ENCODE measurements around the gene PFKFB3. TPM values are rescaled to one million over a fixed set of nuclear protein-coding genes. Genes with fewer than 3 reads are reported as not detected.
"Not testable (repeated sequence)": the region's sequence is repeated elsewhere in the genome, so short reads cannot be mapped to it uniquely, and the experiment has no call there.

PFKFB3 gene
- total RNA-seq, 1 donor from 2014 or later: 28.8 TPM

DNA sequence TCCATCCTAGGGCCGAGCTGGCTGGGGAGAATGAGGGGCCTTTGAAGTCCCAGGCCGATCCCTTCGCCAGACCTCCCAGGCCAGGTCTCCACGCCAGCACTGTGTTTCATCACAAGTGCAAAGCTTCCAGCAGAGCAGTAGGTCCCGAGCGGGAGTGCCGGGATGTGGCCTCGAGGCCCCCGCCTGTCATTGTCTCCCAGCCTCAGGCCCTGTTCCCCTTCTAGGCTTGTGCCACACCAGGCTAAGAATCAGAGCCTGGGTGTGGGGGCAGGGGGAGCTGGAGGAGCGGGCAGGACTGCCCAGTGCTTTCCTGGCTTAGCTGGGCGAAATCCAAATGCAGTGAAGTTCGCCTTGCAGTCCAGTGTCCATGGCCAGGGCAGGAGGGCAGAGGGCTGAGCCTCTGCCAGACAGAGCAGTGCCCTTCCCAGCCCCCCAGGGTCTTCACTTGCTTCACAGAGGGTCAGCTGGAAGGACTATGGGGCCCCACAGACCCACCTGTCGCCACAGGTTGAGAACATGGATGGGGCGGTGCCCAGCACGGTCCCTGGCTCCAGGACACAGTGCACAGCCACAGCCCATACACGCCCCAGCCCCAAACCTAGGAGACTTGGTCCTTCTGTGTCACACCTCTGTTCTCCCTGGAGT, 20.2 kb upstream of the PFKFB3 start:
- H3F3A ChIP-seq (ENCODE audit: low read depth): no peaks in the 10 kb centered on the region
- Mint-ChIP-seq H3K4me3 (no peak overlapping the region), H3K4me1 (peaks cover 18% of the 10 kb centered on the region), H3K36me3 (no peaks in the 10 kb centered on the region), H3K27ac (no peak overlapping the region), H3K9me3 (no peaks in the 10 kb centered on the region), H3K27me3 (ENCODE audit: insufficient read depth, low read depth) (peaks cover 3% of the 10 kb centered on the region)
- no peak overlapping the region for H2AFZ ChIP-seq (replicated peaks)
- no peaks in the 10 kb centered on the region for H3K79me2 ChIP-seq (ENCODE audit: low read depth)
- H3K4me1 ChIP-seq: no peaks in the 10 kb centered on the region
- no peak for TF ChIP-seq EZH2phosphoT487 (IDR thresholded peaks at IDR 0.05)
- TF ChIP-seq EZH2 (IDR thresholded peaks at IDR 0.05): no peak
- TF ChIP-seq, protein P1, sequence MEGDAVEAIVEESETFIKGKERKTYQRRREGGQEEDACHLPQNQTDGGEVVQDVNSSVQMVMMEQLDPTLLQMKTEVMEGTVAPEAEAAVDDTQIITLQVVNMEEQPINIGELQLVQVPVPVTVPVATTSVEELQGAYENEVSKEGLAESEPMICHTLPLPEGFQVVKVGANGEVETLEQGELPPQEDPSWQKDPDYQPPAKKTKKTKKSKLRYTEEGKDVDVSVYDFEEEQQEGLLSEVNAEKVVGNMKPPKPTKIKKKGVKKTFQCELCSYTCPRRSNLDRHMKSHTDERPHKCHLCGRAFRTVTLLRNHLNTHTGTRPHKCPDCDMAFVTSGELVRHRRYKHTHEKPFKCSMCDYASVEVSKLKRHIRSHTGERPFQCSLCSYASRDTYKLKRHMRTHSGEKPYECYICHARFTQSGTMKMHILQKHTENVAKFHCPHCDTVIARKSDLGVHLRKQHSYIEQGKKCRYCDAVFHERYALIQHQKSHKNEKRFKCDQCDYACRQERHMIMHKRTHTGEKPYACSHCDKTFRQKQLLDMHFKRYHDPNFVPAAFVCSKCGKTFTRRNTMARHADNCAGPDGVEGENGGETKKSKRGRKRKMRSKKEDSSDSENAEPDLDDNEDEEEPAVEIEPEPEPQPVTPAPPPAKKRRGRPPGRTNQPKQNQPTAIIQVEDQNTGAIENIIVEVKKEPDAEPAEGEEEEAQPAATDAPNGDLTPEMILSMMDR (IDR thresholded peaks at IDR 0.05): no peak
- H4K20me1 ChIP-seq (ENCODE audit: low read depth): peaks cover 45% of the 10 kb centered on the region
- H3K27me3 ChIP-seq: no peaks in the 10 kb centered on the region
- no peak overlapping the region for H3K9ac ChIP-seq
- H3K27ac ChIP-seq: no peak overlapping the region
- H3K36me3 ChIP-seq: no peaks in the 10 kb centered on the region
- H3K4me2 ChIP-seq: no peak overlapping the region
- H3K4me3 ChIP-seq: no peak overlapping the region
- no peak for DNase-seq (ENCODE audit: low spot score)
- H3K9me3 ChIP-seq (ENCODE audit: low read depth): no peaks in the 10 kb centered on the region

DNA sequence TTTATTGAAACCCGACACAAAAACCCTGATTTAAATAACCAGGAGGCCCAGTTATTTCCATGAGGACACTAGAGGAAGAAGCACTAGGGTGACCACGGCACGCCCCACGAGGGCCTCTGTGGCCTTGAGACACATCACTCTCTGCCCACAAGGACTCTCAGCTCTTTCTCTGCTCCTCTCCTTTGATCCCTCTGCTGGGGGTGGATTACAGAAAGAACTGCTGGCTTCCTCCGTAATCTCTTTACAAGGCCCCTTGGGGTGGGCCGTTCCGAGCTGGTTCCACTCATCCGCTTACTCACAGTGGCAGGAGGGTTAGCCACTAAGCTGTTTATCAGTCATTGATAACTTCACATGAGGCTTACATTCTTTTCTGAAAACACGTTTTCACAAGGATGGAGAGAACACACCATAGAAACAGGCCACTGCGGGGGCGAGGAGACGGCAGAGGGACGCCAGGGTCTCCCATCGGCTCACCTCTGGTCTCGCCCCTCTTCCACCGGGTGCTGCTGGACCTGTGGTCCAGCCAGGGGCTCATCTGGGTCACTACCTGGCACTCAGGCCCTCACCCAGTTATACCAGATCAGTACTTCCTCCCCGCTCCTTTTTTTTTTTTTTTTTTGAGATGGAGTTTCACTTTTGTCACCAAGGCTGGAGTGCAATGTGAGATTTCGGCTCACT, 17.6 kb upstream of the PFKFB3 start:
- peak; percentile 81 for DNase-seq (ENCODE audit: low spot score)
- no peak overlapping the region for H3K27ac ChIP-seq
- H3K36me3 Mint-ChIP-seq: peaks cover under 1% of the 10 kb centered on the region
- H3K4me3 ChIP-seq: no peak overlapping the region
- no peaks in the 10 kb centered on the region for H3K9me3 ChIP-seq (ENCODE audit: low read depth)
- no peaks in the 10 kb centered on the region for H3K4me1 ChIP-seq
- H3K4me1 Mint-ChIP-seq: peaks cover 13% of the 10 kb centered on the region
- H3K9ac ChIP-seq: no peak overlapping the region
- peak overlapping the region; percentile 14 for H3K4me2 ChIP-seq
- H2AFZ ChIP-seq (replicated peaks): no peak overlapping the region
- H3K27ac Mint-ChIP-seq: peak overlapping the region; percentile 65
- peak overlapping the region; percentile 14 for H3K4me3 Mint-ChIP-seq
- H3K9me3 Mint-ChIP-seq: no peaks in the 10 kb centered on the region
- no peaks in the 10 kb centered on the region for H3F3A ChIP-seq (ENCODE audit: low read depth)
- peaks cover 36% of the 10 kb centered on the region for H4K20me1 ChIP-seq (ENCODE audit: low read depth)
- no peaks in the 10 kb centered on the region for H3K79me2 ChIP-seq (ENCODE audit: low read depth)
- H3K27me3 Mint-ChIP-seq (ENCODE audit: insufficient read depth, low read depth): peaks cover 3% of the 10 kb centered on the region
- H3K27me3 ChIP-seq: no peaks in the 10 kb centered on the region
- no peaks in the 10 kb centered on the region for H3K36me3 ChIP-seq
- TF ChIP-seq, protein P1 (IDR thresholded peaks at IDR 0.05): no peak
- no peak for TF ChIP-seq EZH2 (IDR thresholded peaks at IDR 0.05)
- no peak for TF ChIP-seq EZH2phosphoT487 (IDR thresholded peaks at IDR 0.05)

DNA sequence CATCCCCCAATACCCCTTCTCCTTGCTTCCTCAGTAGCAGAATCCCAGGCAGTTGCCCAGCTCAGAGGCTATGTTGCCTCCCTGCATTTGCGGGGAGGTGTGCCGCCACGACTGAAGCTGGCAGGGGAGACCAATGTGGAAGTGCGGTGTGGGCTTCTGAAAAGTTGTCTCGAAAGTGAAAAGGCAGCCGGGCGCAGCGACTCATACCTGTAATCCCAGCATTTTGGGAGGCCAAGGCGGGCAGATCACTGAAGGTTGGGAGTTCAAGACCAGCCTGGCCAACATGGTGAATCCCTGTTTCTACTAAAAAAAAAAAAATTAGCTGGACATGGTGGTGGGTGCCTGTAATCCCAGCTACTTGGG, 15.9 kb upstream of the PFKFB3 start:
- no peaks in the 10 kb centered on the region for H3K27me3 ChIP-seq
- Mint-ChIP-seq H3K4me1 (peaks cover 13% of the 10 kb centered on the region), H3K4me3 (no peak overlapping the region), H3K36me3 (peaks cover 2% of the 10 kb centered on the region), H3K27me3 (ENCODE audit: insufficient read depth, low read depth) (no peaks in the 10 kb centered on the region), H3K27ac (no peak overlapping the region), H3K9me3 (no peaks in the 10 kb centered on the region)
- H3K9me3 ChIP-seq (ENCODE audit: low read depth): no peaks in the 10 kb centered on the region
- no peaks in the 10 kb centered on the region for H3K79me2 ChIP-seq (ENCODE audit: low read depth)
- no peak for DNase-seq (ENCODE audit: low spot score)
- no peaks in the 10 kb centered on the region for H3K4me1 ChIP-seq
- H3F3A ChIP-seq (ENCODE audit: low read depth): no peaks in the 10 kb centered on the region
- peaks cover 36% of the 10 kb centered on the region for H4K20me1 ChIP-seq (ENCODE audit: low read depth)
- no peak overlapping the region for H3K4me2 ChIP-seq
- H2AFZ ChIP-seq (replicated peaks): no peak overlapping the region
- H3K4me3 ChIP-seq: no peak overlapping the region
- H3K9ac ChIP-seq: no peak overlapping the region
- TF ChIP-seq EZH2 (IDR thresholded peaks at IDR 0.05): no peak
- H3K27ac ChIP-seq: no peak overlapping the region
- H3K36me3 ChIP-seq: no peaks in the 10 kb centered on the region

DNA sequence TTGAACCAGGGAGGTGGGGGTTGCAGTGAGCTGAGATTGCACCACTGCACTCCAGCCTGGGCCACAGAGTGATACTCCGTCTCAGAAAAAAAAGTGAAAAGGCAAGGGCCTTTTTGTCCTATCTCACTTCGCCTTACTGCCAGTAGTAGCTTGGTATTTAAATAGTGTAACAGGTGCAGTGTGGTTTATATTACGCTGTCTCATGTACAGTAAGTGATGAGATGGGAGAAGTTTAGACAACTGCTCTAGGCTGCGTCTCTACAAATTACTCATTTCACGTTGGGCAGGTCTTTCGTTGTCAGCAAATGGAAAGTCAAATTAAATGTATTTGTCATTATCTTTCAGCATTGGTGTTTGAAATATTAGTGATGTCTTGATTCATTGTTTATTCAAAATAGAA, 15.5 kb upstream of the PFKFB3 start:
- Histone ChIP-seq H3K9ac (no peak overlapping the region), H3K9me3 (ENCODE audit: low read depth) (no peaks in the 10 kb centered on the region), H3K4me1 (no peaks in the 10 kb centered on the region), H2AFZ (replicated peaks) (no peak overlapping the region), H4K20me1 (ENCODE audit: low read depth) (peaks cover 32% of the 10 kb centered on the region), H3K27me3 (no peaks in the 10 kb centered on the region), H3K4me2 (no peak overlapping the region), H3F3A (ENCODE audit: low read depth) (no peaks in the 10 kb centered on the region), H3K36me3 (no peaks in the 10 kb centered on the region), H3K27ac (no peak overlapping the region), H3K79me2 (ENCODE audit: low read depth) (no peaks in the 10 kb centered on the region), H3K4me3 (no peak overlapping the region)
- H3K27ac Mint-ChIP-seq: no peak overlapping the region
- TF ChIP-seq, protein P1 (IDR thresholded peaks at IDR 0.05): no peak
- no peak for TF ChIP-seq EZH2phosphoT487 (IDR thresholded peaks at IDR 0.05)
- TF ChIP-seq EZH2 (IDR thresholded peaks at IDR 0.05): no peak
- H3K4me3 Mint-ChIP-seq: no peak overlapping the region
- H3K36me3 Mint-ChIP-seq: peaks cover 2% of the 10 kb centered on the region
- peaks cover 10% of the 10 kb centered on the region for H3K4me1 Mint-ChIP-seq
- DNase-seq (ENCODE audit: low spot score): no peak
- H3K27me3 Mint-ChIP-seq (ENCODE audit: insufficient read depth, low read depth): no peaks in the 10 kb centered on the region
- H3K9me3 Mint-ChIP-seq: no peaks in the 10 kb centered on the region

DNA sequence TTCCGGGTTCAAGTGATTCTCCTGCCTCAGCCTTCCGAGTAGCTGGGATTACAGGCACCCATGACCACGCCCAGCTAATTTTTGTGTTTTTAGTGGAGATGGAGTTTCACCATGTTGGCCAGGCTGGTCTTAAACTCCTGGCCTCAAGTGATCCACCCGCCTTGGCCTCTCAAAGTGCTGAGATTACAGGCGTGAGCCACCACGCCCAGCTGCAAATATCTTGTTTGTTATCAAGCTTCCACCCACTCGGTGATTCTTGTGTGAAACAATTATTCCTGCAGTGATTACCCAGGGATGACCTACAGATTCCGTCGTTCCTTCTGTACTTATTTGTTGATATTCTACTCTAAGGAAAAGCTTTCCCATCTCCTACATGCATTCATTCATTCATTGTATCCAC, 12.7 kb upstream of the PFKFB3 start:
- not testable (repeated sequence) for H3K9me3 ChIP-seq (ENCODE audit: low read depth); H3K27ac ChIP-seq; H3K27ac Mint-ChIP-seq; H3K27me3 ChIP-seq; H3K36me3 ChIP-seq; H3K9me3 Mint-ChIP-seq; H3K4me1 ChIP-seq; H3K4me3 ChIP-seq; H3K4me3 Mint-ChIP-seq; H3F3A ChIP-seq (ENCODE audit: low read depth); DNase-seq (ENCODE audit: low spot score); H3K79me2 ChIP-seq (ENCODE audit: low read depth); H3K9ac ChIP-seq; H3K4me2 ChIP-seq; H2AFZ ChIP-seq (replicated peaks); H3K36me3 Mint-ChIP-seq; H3K27me3 Mint-ChIP-seq (ENCODE audit: insufficient read depth, low read depth)
- peaks cover 29% of the 10 kb centered on the region for H4K20me1 ChIP-seq (ENCODE audit: low read depth)
- peaks cover 21% of the 10 kb centered on the region for H3K4me1 Mint-ChIP-seq

All from neural progenitor cell (in vitro differentiated cells).